Measurements from ENCODE around the gene KRT13.

GRCh38 chr17:41546819-41547218, 41.4 kb upstream of the KRT13 start:
- TF ChIP-seq, protein P1, sequence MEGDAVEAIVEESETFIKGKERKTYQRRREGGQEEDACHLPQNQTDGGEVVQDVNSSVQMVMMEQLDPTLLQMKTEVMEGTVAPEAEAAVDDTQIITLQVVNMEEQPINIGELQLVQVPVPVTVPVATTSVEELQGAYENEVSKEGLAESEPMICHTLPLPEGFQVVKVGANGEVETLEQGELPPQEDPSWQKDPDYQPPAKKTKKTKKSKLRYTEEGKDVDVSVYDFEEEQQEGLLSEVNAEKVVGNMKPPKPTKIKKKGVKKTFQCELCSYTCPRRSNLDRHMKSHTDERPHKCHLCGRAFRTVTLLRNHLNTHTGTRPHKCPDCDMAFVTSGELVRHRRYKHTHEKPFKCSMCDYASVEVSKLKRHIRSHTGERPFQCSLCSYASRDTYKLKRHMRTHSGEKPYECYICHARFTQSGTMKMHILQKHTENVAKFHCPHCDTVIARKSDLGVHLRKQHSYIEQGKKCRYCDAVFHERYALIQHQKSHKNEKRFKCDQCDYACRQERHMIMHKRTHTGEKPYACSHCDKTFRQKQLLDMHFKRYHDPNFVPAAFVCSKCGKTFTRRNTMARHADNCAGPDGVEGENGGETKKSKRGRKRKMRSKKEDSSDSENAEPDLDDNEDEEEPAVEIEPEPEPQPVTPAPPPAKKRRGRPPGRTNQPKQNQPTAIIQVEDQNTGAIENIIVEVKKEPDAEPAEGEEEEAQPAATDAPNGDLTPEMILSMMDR (conservative IDR thresholded peaks at IDR 0.05), result no peak
- no peak for TF ChIP-seq ZFX (IDR thresholded peaks at IDR 0.05)
